IMR-90 (cell line): ENCODE measurements around the gene DNAH5. TPM values are rescaled to one million over a fixed set of nuclear protein-coding genes. Genes with fewer than 3 reads are reported as not detected.
A peak's percentile ranks its signal among the peaks of the same experiment; 100 is the strongest.

ENCODE experiments used
- ATAC-seq: fragments of 200-7000 bp; cut with Tn5 transposase; 2 replicates; pipeline ENCODE4 v1.9.1; 2020; ENCODE audit warnings: low read depth, mild to moderate bottlenecking, moderate library complexity
- BruUV-seq: library from RNA; stranded (reverse); fragments of 400-500 nt; replicated peaks from 2 replicates; lab custom pipeline; 2021; lab: Mats Ljungman, UMichigan
- CTCF ChIA-PET: fragments of 300-600 bp; formaldehyde crosslinking; extraction: SDS; loops from one replicate; lab custom pipeline; 2021; ENCODE audit warnings: antibody characterized with exemption; lab: Yijun Ruan, JAX
- POLR2A ChIA-PET: fragments of 300-600 bp; sonication (Branson Sonifier 250); formaldehyde crosslinking; loops from one replicate; lab custom pipeline; 2022; ENCODE audit warnings: antibody characterized with exemption; ENCODE audit not compliant: unreplicated experiment; lab: Charles Lee
- DNase-seq: peaks from one replicate; pipeline ENCODE4 v3.0.0; 2013
- H2AFZ ChIP-seq: replicated peaks from 2 replicates; pipeline ENCODE3; 2013; ENCODE audit warnings: low read length, mild to moderate bottlenecking; ENCODE audit not compliant: poor library complexity
- H2AK5ac ChIP-seq: 2 replicates; pipeline ENCODE4 v1.6.1; 2013; ENCODE audit warnings: low read depth, low read length, inconsistent platforms
- H2AK9ac ChIP-seq: replicated peaks from 2 replicates; pipeline ENCODE3; 2013; ENCODE audit warnings: mild to moderate bottlenecking, low read depth, low read length, moderate library complexity; ENCODE audit not compliant: poor library complexity
- H2BK120ac ChIP-seq: 2 replicates; pipeline ENCODE4 v1.6.1; 2013; ENCODE audit warnings: low read depth, low read length, inconsistent platforms
- H2BK15ac ChIP-seq: 3 replicates; pipeline ENCODE4 v1.6.1; 2013; ENCODE audit warnings: low read depth, low read length, inconsistent platforms
- H2BK20ac ChIP-seq: 2 replicates; pipeline ENCODE4 v1.6.1; 2013; ENCODE audit warnings: low read depth, mild to moderate bottlenecking, inconsistent platforms, low read length, moderate library complexity
- H2BK5ac ChIP-seq: 2 replicates; pipeline ENCODE4 v1.6.1; 2013; ENCODE audit warnings: mild to moderate bottlenecking, low read depth, low read length, inconsistent platforms; ENCODE audit not compliant: poor library complexity, severe bottlenecking
- H3K14ac ChIP-seq: replicated peaks from 2 replicates; pipeline ENCODE4 v1.6.1; 2013; ENCODE audit warnings: low read depth, low read length, inconsistent platforms
- H3K18ac ChIP-seq: 2 replicates; pipeline ENCODE4 v1.6.1; 2013; ENCODE audit warnings: low read depth, low read length, control low read depth
- H3K23ac ChIP-seq: 2 replicates; pipeline ENCODE4 v1.6.1; 2013; ENCODE audit warnings: low read depth, low read length, inconsistent platforms
- H3K27ac ChIP-seq: 2 replicates; pipeline ENCODE4 v1.5.1; 2013; ENCODE audit warnings: mild to moderate bottlenecking, control low read depth, low read length; ENCODE audit not compliant: insufficient read depth
- H3K27me3 ChIP-seq: 2 replicates; pipeline ENCODE4 v1.6.1; 2013; ENCODE audit warnings: low read length; ENCODE audit not compliant: control insufficient read depth, insufficient read depth
- H3K36me3 ChIP-seq: 2 replicates; pipeline ENCODE4 v1.6.1; 2013; ENCODE audit warnings: low read length, mixed read lengths; ENCODE audit not compliant: control insufficient read depth, insufficient read depth
- H3K4ac ChIP-seq: 2 replicates; pipeline ENCODE4 v1.6.1; 2013; ENCODE audit warnings: low read depth, low read length, inconsistent platforms
- H3K4me1 ChIP-seq: 2 replicates; pipeline ENCODE4 v1.6.1; 2013; ENCODE audit warnings: low read length, mixed read lengths; ENCODE audit not compliant: control insufficient read depth, insufficient read depth
- H3K4me2 ChIP-seq: 2 replicates; pipeline ENCODE4 v1.6.1; 2013; ENCODE audit warnings: low read depth, mild to moderate bottlenecking, control low read depth, low read length, moderate library complexity
- H3K4me3 ChIP-seq: 2 replicates; pipeline ENCODE4 v1.5.1; 2013; ENCODE audit warnings: low read depth, mild to moderate bottlenecking, control low read depth, low read length, moderate library complexity; ENCODE audit not compliant: insufficient read depth
- H3K56ac ChIP-seq: 2 replicates; pipeline ENCODE4 v1.6.1; 2013; ENCODE audit warnings: low read length, inconsistent platforms; ENCODE audit not compliant: insufficient read depth; ENCODE audit errors: extremely low read depth
- H3K79me1 ChIP-seq, 2 experiments: 2 replicates each; pipeline ENCODE4 v1.6.1; 2013; ENCODE audit warnings: low read length in 2 of 2, inconsistent platforms in 1 of 2, low read depth in 1 of 2
- H3K9ac ChIP-seq: 2 replicates; pipeline ENCODE4 v1.6.1; 2013; ENCODE audit warnings: low read depth, low read length, control low read depth
- H3K9me1 ChIP-seq: 2 replicates; pipeline ENCODE4 v1.6.1; 2013; ENCODE audit warnings: low read length, inconsistent platforms; ENCODE audit not compliant: insufficient read depth
- H3K9me3 ChIP-seq: 2 replicates; pipeline ENCODE4 v1.6.1; 2013; ENCODE audit warnings: low read length; ENCODE audit not compliant: control insufficient read depth, insufficient read depth
- H4K20me1 ChIP-seq: 2 replicates; pipeline ENCODE4 v1.6.1; 2013; ENCODE audit warnings: low read length, inconsistent platforms; ENCODE audit not compliant: insufficient read depth
- H4K5ac ChIP-seq: 2 replicates; pipeline ENCODE4 v1.6.1; 2013; ENCODE audit warnings: mild to moderate bottlenecking, low read depth, low read length, control low read depth
- H4K8ac ChIP-seq, 2 experiments: 2 replicates each; pipeline ENCODE4 v1.6.1; 2013; ENCODE audit warnings: low read depth in 2 of 2, low read length in 2 of 2, control low read depth in 1 of 2, inconsistent platforms in 1 of 2
- H4K91ac ChIP-seq: 2 replicates; pipeline ENCODE4 v1.6.1; 2013; ENCODE audit warnings: low read depth, low read length, inconsistent platforms; ENCODE audit not compliant: insufficient read depth
- BHLHE40 ChIP-seq: fragments of 150-350 bp; IDR thresholded peaks from 2 replicates; pipeline ENCODE4 v1.6.1; 2016; ENCODE audit warnings: mild to moderate bottlenecking, low read depth, low read length
- CHD1 ChIP-seq: IDR thresholded peaks from 2 replicates; pipeline ENCODE4 v1.6.1; 2012; ENCODE audit warnings: low read depth, low read length, improper control_type of control experiment
- FOS ChIP-seq: fragments of 150-350 bp; IDR thresholded peaks from 2 replicates; pipeline ENCODE4 v1.6.1; 2016; ENCODE audit warnings: low read depth, low read length
- MAFK ChIP-seq: IDR thresholded peaks from 2 replicates; pipeline ENCODE4 v1.6.1; 2012; ENCODE audit warnings: low read depth, low read length, improper control_type of control experiment
- MAZ ChIP-seq: IDR thresholded peaks from 2 replicates; pipeline ENCODE4 v1.6.1; 2012; ENCODE audit warnings: low read depth, mild to moderate bottlenecking, low read length, improper control_type of control experiment, moderate library complexity, borderline replicate concordance
- MXI1 ChIP-seq: IDR thresholded peaks from 2 replicates; pipeline ENCODE4 v1.6.1; 2012; ENCODE audit warnings: low read depth, mild to moderate bottlenecking, low read length, moderate library complexity, borderline replicate concordance
- NFE2L2 ChIP-seq: fragments of 150-350 bp; IDR thresholded peaks from 2 replicates; pipeline ENCODE4 v1.6.1; 2016; ENCODE audit warnings: low read depth, mild to moderate bottlenecking, low read length
- POLR2A ChIP-seq: IDR thresholded peaks from 2 replicates; pipeline ENCODE4 v1.6.1; 2012; ENCODE audit warnings: mild to moderate bottlenecking, low read depth, low read length
- RAD21 ChIP-seq: IDR thresholded peaks from 2 replicates; pipeline ENCODE4 v1.6.1; 2012; ENCODE audit warnings: low read length, improper control_type of control experiment
- RCOR1 ChIP-seq: IDR thresholded peaks from 2 replicates; pipeline ENCODE4 v1.6.1; 2012; ENCODE audit warnings: mild to moderate bottlenecking, low read length, improper control_type of control experiment; ENCODE audit not compliant: insufficient replicate concordance
- RFX5 ChIP-seq: IDR thresholded peaks from 2 replicates; pipeline ENCODE4 v1.8.0; 2012; ENCODE audit warnings: low read depth, mild to moderate bottlenecking, low read length, moderate library complexity
- SMC3 ChIP-seq: fragments of 150-350 bp; IDR thresholded peaks from 2 replicates; pipeline ENCODE4 v1.6.1; 2016; ENCODE audit warnings: low read depth, mild to moderate bottlenecking, antibody characterized with exemption, low read length, moderate library complexity
- WGBS, 2 experiments: methylation state at CpG; one replicate each; pipeline versions ENCODE4 v1.1.5 to v1.1.7; 2013; ENCODE audit warnings: missing lambda C conversion rate in 2 of 2; ENCODE audit not compliant: insufficient read length in 1 of 2; ENCODE audit errors: extremely low coverage in 2 of 2; 5-methylcytosine and 5-hydroxymethylcytosine counted together
- dilution Hi-C: fragments of 300-500 bp; cut with HindIII; formaldehyde crosslinking; loops from one replicate; pipeline ENCODE4 v1.14.3; 2018; ENCODE audit warnings: low sequenced_read_pairs; ENCODE audit not compliant: unreplicated experiment
- in situ Hi-C: fragments of 300-500 bp; cut with MboI; formaldehyde crosslinking; loops from 3 replicates; pipeline ENCODE4 v1.14.3; 2019; ENCODE audit warnings: low sequenced_read_pairs, inconsistent platforms, mixed read lengths
- intact Hi-C: fragments of 100-400 bp; cut with micrococcal nuclease; formaldehyde crosslinking; loops from 2 replicates; pipeline ENCODE4 v1.10.0; 2022
- polyA plus RNA-seq, 3 experiments: library from polyadenylated mRNA; depleted of rRNA; stranded (reverse); fragments of >200 nt; gene quantifications; 2 replicates each; pipeline ENCODE4 v1.2.3, GENCODE V29; 2012; ENCODE audit warnings: low replicate concordance in 1 of 3
- total RNA-seq: library from RNA; depleted of rRNA; stranded (reverse); fragments of >200 nt; gene quantifications from 2 replicates; pipeline ENCODE4 v1.2.3, GENCODE V29; 2012
- TF ChIP-seq, protein P1 (sequence below): conservative IDR thresholded peaks from 2 replicates; pipeline ENCODE4 v1.5.1; 2012; ENCODE audit warnings: mild to moderate bottlenecking, low read depth, low read length, improper control_type of control experiment
- TF ChIP-seq, protein P2 (sequence below): fragments of 150-350 bp; IDR thresholded peaks from 2 replicates; pipeline ENCODE4 v1.6.1; 2016; ENCODE audit warnings: low read depth, mild to moderate bottlenecking, low read length, moderate library complexity, borderline replicate concordance
- TF ChIP-seq, protein P3 (sequence below): fragments of 150-350 bp; IDR thresholded peaks from 2 replicates; pipeline ENCODE4 v1.6.1; 2017; ENCODE audit warnings: mild to moderate bottlenecking, antibody characterized with exemption, low read length, low read depth

The DNAH5 gene
- total and polyA plus RNA-seq, 2 of the 4 experiments (the other 2 are of a cell fraction), result 1.9 to 4.3 TPM

- Histone ChIP-seq H3K9me3 (no peaks in the 10 kb centered on the region), H2AFZ (no peak overlapping the region), H3K79me1 (no peaks in the 10 kb centered on the region), H2BK15ac (peak overlapping the region; percentile 57; the same call in 1 of the 3 replicates), H3K9me1 (no peaks in the 10 kb centered on the region), H3K14ac (peak overlapping the region; percentile 66), H2BK120ac (peak overlapping the region; percentile 83), H3K4me3 (no peak overlapping the region), H3K27me3 (no peaks in the 10 kb centered on the region), H2AK9ac (no peak overlapping the region), H3K23ac (no peak overlapping the region), H3K56ac (no peak overlapping the region; the same call in 1 of the 2 replicates), H3K4ac (peak overlapping the region; percentile 67; the same call in 1 of the 2 replicates), H4K8ac (peak overlapping the region; percentile 0 to 52; a peak in 3 of 4 replicates), H2AK5ac (peak overlapping the region; percentile 69; the same call in 1 of the 2 replicates), H3K36me3 (0 out of 2 replicates have a peak, but pooled peaks cover 3% of the 10 kb centered on the region), H3K27ac (peak overlapping the region; percentile 9), H2BK20ac (peak overlapping the region; percentile 90), H2BK5ac (peak overlapping the region; percentile 90), H4K5ac (no peak overlapping the region; the same call in 1 of the 2 replicates), H3K18ac (peak overlapping the region; percentile 72; the same call in 1 of the 2 replicates), H3K9ac (no peak overlapping the region), H3K4me1 (peaks cover 3% of the 10 kb centered on the region; the same call in 1 of the 2 replicates), H4K91ac (peak overlapping the region; percentile 42; the same call in 1 of the 2 replicates), H3K4me2 (peak overlapping the region; percentile 75; the same call in 1 of the 2 replicates), H4K20me1 (no peaks in the 10 kb centered on the region)
- 0% methylated on average over 1 of the region's 3 CpGs; no CpG with 5 or more reads in 1 of the 2 experiments for WGBS, 2 experiments
- intact Hi-C loops (no loop called here), dilution Hi-C loops (no loop called here), in situ Hi-C loops (no loop called here)
- BruUV-seq, result no TSS peak
- DNase-seq (peak; percentile 90), ATAC-seq (peak; percentile 98)
- POLR2A ChIA-PET, result no interaction called here
- TF ChIP-seq NFE2L2, result no peak
- no peak for TF ChIP-seq SMC3
- TF ChIP-seq, protein P1, sequence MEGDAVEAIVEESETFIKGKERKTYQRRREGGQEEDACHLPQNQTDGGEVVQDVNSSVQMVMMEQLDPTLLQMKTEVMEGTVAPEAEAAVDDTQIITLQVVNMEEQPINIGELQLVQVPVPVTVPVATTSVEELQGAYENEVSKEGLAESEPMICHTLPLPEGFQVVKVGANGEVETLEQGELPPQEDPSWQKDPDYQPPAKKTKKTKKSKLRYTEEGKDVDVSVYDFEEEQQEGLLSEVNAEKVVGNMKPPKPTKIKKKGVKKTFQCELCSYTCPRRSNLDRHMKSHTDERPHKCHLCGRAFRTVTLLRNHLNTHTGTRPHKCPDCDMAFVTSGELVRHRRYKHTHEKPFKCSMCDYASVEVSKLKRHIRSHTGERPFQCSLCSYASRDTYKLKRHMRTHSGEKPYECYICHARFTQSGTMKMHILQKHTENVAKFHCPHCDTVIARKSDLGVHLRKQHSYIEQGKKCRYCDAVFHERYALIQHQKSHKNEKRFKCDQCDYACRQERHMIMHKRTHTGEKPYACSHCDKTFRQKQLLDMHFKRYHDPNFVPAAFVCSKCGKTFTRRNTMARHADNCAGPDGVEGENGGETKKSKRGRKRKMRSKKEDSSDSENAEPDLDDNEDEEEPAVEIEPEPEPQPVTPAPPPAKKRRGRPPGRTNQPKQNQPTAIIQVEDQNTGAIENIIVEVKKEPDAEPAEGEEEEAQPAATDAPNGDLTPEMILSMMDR, result no peak
- no peak for TF ChIP-seq MAZ
- TF ChIP-seq, protein P2, sequence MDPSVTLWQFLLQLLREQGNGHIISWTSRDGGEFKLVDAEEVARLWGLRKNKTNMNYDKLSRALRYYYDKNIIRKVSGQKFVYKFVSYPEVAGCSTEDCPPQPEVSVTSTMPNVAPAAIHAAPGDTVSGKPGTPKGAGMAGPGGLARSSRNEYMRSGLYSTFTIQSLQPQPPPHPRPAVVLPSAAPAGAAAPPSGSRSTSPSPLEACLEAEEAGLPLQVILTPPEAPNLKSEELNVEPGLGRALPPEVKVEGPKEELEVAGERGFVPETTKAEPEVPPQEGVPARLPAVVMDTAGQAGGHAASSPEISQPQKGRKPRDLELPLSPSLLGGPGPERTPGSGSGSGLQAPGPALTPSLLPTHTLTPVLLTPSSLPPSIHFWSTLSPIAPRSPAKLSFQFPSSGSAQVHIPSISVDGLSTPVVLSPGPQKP, result no peak
- no peak for TF ChIP-seq RCOR1
- TF ChIP-seq MXI1, result no peak
- TF ChIP-seq BHLHE40, result peak; percentile 5; the same call in 1 of the 2 replicates
- peak; percentile 85 for TF ChIP-seq FOS
- TF ChIP-seq, protein P3, sequence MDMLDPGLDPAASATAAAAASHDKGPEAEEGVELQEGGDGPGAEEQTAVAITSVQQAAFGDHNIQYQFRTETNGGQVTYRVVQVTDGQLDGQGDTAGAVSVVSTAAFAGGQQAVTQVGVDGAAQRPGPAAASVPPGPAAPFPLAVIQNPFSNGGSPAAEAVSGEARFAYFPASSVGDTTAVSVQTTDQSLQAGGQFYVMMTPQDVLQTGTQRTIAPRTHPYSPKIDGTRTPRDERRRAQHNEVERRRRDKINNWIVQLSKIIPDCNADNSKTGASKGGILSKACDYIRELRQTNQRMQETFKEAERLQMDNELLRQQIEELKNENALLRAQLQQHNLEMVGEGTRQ, result no peak
- TF ChIP-seq MAFK, result no peak
- TF ChIP-seq RAD21, result no peak
- TF ChIP-seq RFX5, result no peak
- TF ChIP-seq CHD1, result no peak
- no peak for TF ChIP-seq POLR2A
- CTCF ChIA-PET, result no interaction called here
Observed at GRCh38 chr5:13745508-13745907, 199.0 kb downstream of the DNAH5 start.
